SK-N-MC (cell line): ENCODE data around the gene TMEM163.

ENCODE experiments used
- EZH2 ChIP-seq: fragments of 200-600 bp; sonication (generic); IDR thresholded peaks from one replicate; pipeline ENCODE4 v1.6.1; 2017; ENCODE audit warnings: antibody characterized with exemption
- POLR2AphosphoS5 ChIP-seq: IDR thresholded peaks from 2 replicates; pipeline ENCODE4 v1.6.1; 2012; ENCODE audit warnings: mild to moderate bottlenecking, low read depth, low read length, borderline replicate concordance

DNA sequence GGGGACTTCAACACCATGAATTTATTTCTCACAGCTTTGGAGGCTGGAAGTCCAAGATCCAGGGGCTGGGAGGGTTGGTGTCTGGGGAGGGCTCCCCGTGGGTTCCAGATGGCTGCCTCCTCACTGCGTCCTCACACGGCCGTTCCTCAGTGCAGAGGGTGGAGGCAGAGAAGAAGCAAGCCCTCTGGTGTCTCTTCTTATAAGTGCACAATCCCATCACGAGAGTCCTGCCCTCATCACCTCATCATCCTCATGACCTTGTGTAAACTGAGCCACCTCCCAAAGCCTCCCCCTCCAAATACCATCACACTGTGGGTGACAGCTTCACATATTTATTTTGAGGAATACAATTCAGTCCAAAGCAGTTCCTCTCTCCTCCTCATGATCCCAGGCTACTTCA is 26.3 kb downstream of the TMEM163 start:
- TF ChIP-seq EZH2 (no peak), POLR2AphosphoS5 (no peak)
